DOHH2 (cell line): ENCODE data around the gene ALDH6A1.
"Not testable (repeated sequence)": the region's sequence is repeated elsewhere in the genome, so short reads cannot be mapped to it uniquely, and the experiment has no call there.

Source experiments
- CTCF ChIP-seq: fragments of 200-600 bp; sonication (generic); IDR thresholded peaks from one replicate; pipeline ENCODE4 v1.5.1; 2014; ENCODE audit warnings: antibody characterized with exemption, mild to moderate bottlenecking, low read depth, low read length; ENCODE audit not compliant: poor library complexity, severe bottlenecking
- EZH2phosphoT487 ChIP-seq: fragments of 200-600 bp; sonication (generic); IDR thresholded peaks from 2 replicates; pipeline ENCODE4 v1.6.1; 2017; ENCODE audit warnings: borderline replicate concordance, mild to moderate bottlenecking, antibody characterized with exemption, low read length, moderate library complexity, mixed read lengths

- peak; percentile 31 for TF ChIP-seq CTCF
- not testable (repeated sequence) for TF ChIP-seq EZH2phosphoT487
Measured at GRCh38 chr14:74111395-74112216, 27.4 kb upstream of the ALDH6A1 start.
